Neural cell (in vitro differentiated cells): ENCODE results near the gene SMIM23. TPM values are rescaled to one million over a fixed set of nuclear protein-coding genes. Genes with fewer than 3 reads are reported as not detected.

Source experiments
- H2AFZ ChIP-seq: fragments of 200-600, 300-800 bp; sonication (generic), shearing (Covaris generic); 2 replicates; pipeline ENCODE4 v1.6.0; 2014; ENCODE audit warnings: low read depth, mild to moderate bottlenecking, antibody characterized with exemption, low read length, moderate library complexity
- H3F3A ChIP-seq: fragments of 200-600 bp; shearing (Covaris generic); 2 replicates; pipeline ENCODE4 v1.6.1; 2016; ENCODE audit warnings: mild to moderate bottlenecking, moderate library complexity, mixed read lengths, antibody characterized with exemption, low read length; ENCODE audit not compliant: insufficient read depth, poor library complexity, severe bottlenecking
- H3K27ac ChIP-seq: fragments of 200-600, 300-800 bp; sonication (generic), shearing (Covaris generic); 2 replicates; pipeline ENCODE4 v1.5.1; 2014; ENCODE audit warnings: mild to moderate bottlenecking, low read length, moderate library complexity
- H3K27me3 ChIP-seq: fragments of 300-800, 200-600 bp; sonication (generic), shearing (Covaris generic); 2 replicates; pipeline ENCODE4 v1.6.0; 2014; ENCODE audit warnings: mild to moderate bottlenecking, low read depth, low read length, moderate library complexity; ENCODE audit not compliant: insufficient read depth
- H3K36me3 ChIP-seq: fragments of 300-800, 200-600 bp; sonication (generic), shearing (Covaris generic); 2 replicates; pipeline ENCODE4 v1.5.1; 2014; ENCODE audit warnings: mild to moderate bottlenecking, antibody characterized with exemption, low read length, moderate library complexity; ENCODE audit not compliant: insufficient read depth
- H3K4me2 ChIP-seq: fragments of 300-800, 200-600 bp; sonication (generic), shearing (Covaris generic); 2 replicates; pipeline ENCODE4 v1.6.0; 2014; ENCODE audit warnings: mild to moderate bottlenecking, low read length
- H3K4me3 ChIP-seq: fragments of 300-800, 200-600 bp; sonication (generic), shearing (Covaris generic); 2 replicates; pipeline ENCODE4 v1.5.1; 2014; ENCODE audit warnings: mild to moderate bottlenecking, low read length, moderate library complexity
- H3K79me2 ChIP-seq: fragments of 200-600 bp; shearing (Covaris generic); replicated peaks from 2 replicates; pipeline ENCODE4 v1.6.0; 2014; ENCODE audit warnings: mild to moderate bottlenecking, low read length, moderate library complexity; ENCODE audit not compliant: insufficient read depth
- H3K9ac ChIP-seq: fragments of 300-800, 200-600 bp; sonication (generic), shearing (Covaris generic); 2 replicates; pipeline ENCODE4 v1.6.1; 2016; ENCODE audit warnings: mild to moderate bottlenecking, low read length, mixed read lengths
- H3K9me2 ChIP-seq: fragments of 200-600 bp; shearing (Covaris generic); 2 replicates; pipeline ENCODE4 v1.6.1; 2016; ENCODE audit warnings: mild to moderate bottlenecking, low read length, mixed read lengths; ENCODE audit not compliant: insufficient read depth
- H3K9me3 ChIP-seq: fragments of 200-600, 300-800 bp; sonication (generic), shearing (Covaris generic); 2 replicates; pipeline ENCODE4 v1.6.1; 2016; ENCODE audit warnings: mild to moderate bottlenecking, mixed run types, low read length, moderate library complexity, mixed read lengths
- H4K20me1 ChIP-seq: fragments of 200-600 bp; shearing (Covaris generic); 2 replicates; pipeline ENCODE4 v1.6.1; 2016; ENCODE audit warnings: mild to moderate bottlenecking, mixed run types; ENCODE audit not compliant: insufficient read depth
- CTCF ChIP-seq: fragments of 450-650 bp; IDR thresholded peaks from 2 replicates; pipeline ENCODE4 v1.5.1; 2014; ENCODE audit warnings: antibody characterized with exemption, mild to moderate bottlenecking, moderate library complexity; ENCODE audit not compliant: poor library complexity, severe bottlenecking
- EP300 ChIP-seq: fragments of 450-650 bp; conservative IDR thresholded peaks from 2 replicates; pipeline ENCODE4 v1.6.1; 2014; ENCODE audit warnings: antibody characterized with exemption, mild to moderate bottlenecking, moderate library complexity; ENCODE audit not compliant: poor library complexity, severe bottlenecking
- EZH2 ChIP-seq: fragments of 200-600, 300-800 bp; shearing (Covaris generic), sonication (generic); IDR thresholded peaks from 2 replicates; pipeline ENCODE4 v1.6.1; 2014; ENCODE audit warnings: antibody characterized with exemption, low read length, borderline replicate concordance, mild to moderate bottlenecking; ENCODE audit not compliant: insufficient read depth, poor library complexity, severe bottlenecking
- MXI1 ChIP-seq: fragments of 450-650 bp; conservative IDR thresholded peaks from 2 replicates; pipeline ENCODE4 v1.6.1; 2014; ENCODE audit warnings: antibody characterized with exemption, mild to moderate bottlenecking; ENCODE audit not compliant: poor library complexity, severe bottlenecking
- POLR2AphosphoS5 ChIP-seq: IDR thresholded peaks from 2 replicates; pipeline ENCODE4 v1.6.1; 2012
- RAD21 ChIP-seq: fragments of 450-650 bp; conservative IDR thresholded peaks from 2 replicates; pipeline ENCODE4 v1.6.1; 2014; ENCODE audit warnings: antibody characterized with exemption, mild to moderate bottlenecking, moderate library complexity
- REST ChIP-seq: IDR thresholded peaks from 2 replicates; pipeline ENCODE4 v1.6.1; 2012; ENCODE audit warnings: borderline replicate concordance
- SMC3 ChIP-seq: fragments of 450-650 bp; conservative IDR thresholded peaks from 2 replicates; pipeline ENCODE4 v1.6.1; 2014; ENCODE audit warnings: antibody characterized with exemption, mild to moderate bottlenecking, moderate library complexity; ENCODE audit not compliant: poor library complexity
- TAF1 ChIP-seq: IDR thresholded peaks from 2 replicates; pipeline ENCODE4 v1.6.1; 2012; ENCODE audit warnings: low read depth
- polyA plus RNA-seq: library from polyadenylated mRNA; depleted of rRNA; stranded (reverse); fragments of >200 nt; gene quantifications from 2 replicates; pipeline ENCODE4 v1.2.3, GENCODE V29; 2014

Gene SMIM23
- polyA plus RNA-seq, 1 donor from 2014 or later, result not detected

- no peak for TF ChIP-seq MXI1
- TF ChIP-seq CTCF, result no peak
- TF ChIP-seq SMC3, result no peak
- TF ChIP-seq EZH2, result no peak
- TF ChIP-seq REST, result no peak
- TF ChIP-seq EP300, result no peak
- TF ChIP-seq TAF1, result no peak
- no peak for TF ChIP-seq RAD21
- no peak for TF ChIP-seq POLR2AphosphoS5
- no peaks in the 10 kb centered on the region for H4K20me1 ChIP-seq
- H3K4me3 ChIP-seq, result no peak overlapping the region
- H3K9me2 ChIP-seq, result no peaks in the 10 kb centered on the region
- no peak overlapping the region for H3K4me2 ChIP-seq
- no peaks in the 10 kb centered on the region for H3F3A ChIP-seq
- no peak overlapping the region for H3K9ac ChIP-seq
- H3K9me3 ChIP-seq, result no peaks in the 10 kb centered on the region
- H3K27me3 ChIP-seq, result no peaks in the 10 kb centered on the region
- no peak overlapping the region for H3K27ac ChIP-seq
- no peaks in the 10 kb centered on the region for H3K36me3 ChIP-seq
- no peak overlapping the region for H2AFZ ChIP-seq
- no peaks in the 10 kb centered on the region for H3K79me2 ChIP-seq
Observed at GRCh38 chr5:171747061-171747859, 38.4 kb upstream of the SMIM23 start.

- Histone ChIP-seq H3K4me3 (no peak overlapping the region), H3K4me2 (no peak overlapping the region), H3K9ac (no peak overlapping the region), H3K9me3 (no peaks in the 10 kb centered on the region), H3K27me3 (no peaks in the 10 kb centered on the region), H3K27ac (no peak overlapping the region), H4K20me1 (no peaks in the 10 kb centered on the region), H3K36me3 (no peaks in the 10 kb centered on the region), H3K9me2 (no peaks in the 10 kb centered on the region), H3K79me2 (no peaks in the 10 kb centered on the region), H3F3A (no peaks in the 10 kb centered on the region), H2AFZ (no peak overlapping the region)
- no peak for TF ChIP-seq POLR2AphosphoS5
- no peak for TF ChIP-seq EZH2
- TF ChIP-seq EP300, result no peak
- TF ChIP-seq MXI1, result no peak
- no peak for TF ChIP-seq RAD21
- TF ChIP-seq CTCF, result no peak
- no peak for TF ChIP-seq SMC3
Observed at GRCh38 chr5:171748720-171749119, 36.9 kb upstream of the SMIM23 start.
